Erythroblast (primary cell): ENCODE results near the gene HSPH1.

Experiments used
- GATA1 ChIP-seq: IDR thresholded peaks from 2 replicates; pipeline ENCODE4 v1.6.1; 2011; ENCODE audit warnings: low read depth, mild to moderate bottlenecking, control low read depth, low read length, moderate library complexity
- POLR2A ChIP-seq: IDR thresholded peaks from 2 replicates; pipeline ENCODE4 v1.6.1; 2011; ENCODE audit warnings: mild to moderate bottlenecking, low read length

GRCh38 chr13:31133621-31134020 is 28.1 kb downstream of the HSPH1 start:
- TF ChIP-seq POLR2A: no peak
- no peak for TF ChIP-seq GATA1
